KMS-11 (cell line): ENCODE data around the gene PIGQ.

ENCODE experiments used
- H2AFZ ChIP-seq: fragments of 200-600 bp; sonication (generic); 2 replicates; pipeline ENCODE4 v1.6.1; 2016; ENCODE audit warnings: antibody characterized with exemption, mixed run types, low read depth
- H3K27ac ChIP-seq: fragments of 200-600 bp; sonication (generic); 2 replicates; pipeline ENCODE4 v1.6.1; 2016; ENCODE audit warnings: mild to moderate bottlenecking, mixed run types
- H3K27me3 ChIP-seq: fragments of 200-600 bp; sonication (generic); 2 replicates; pipeline ENCODE4 v1.6.1; 2017; ENCODE audit warnings: mild to moderate bottlenecking, low read depth, mixed run types, moderate library complexity; ENCODE audit not compliant: insufficient read depth
- H3K36me3 ChIP-seq: fragments of 200-600 bp; sonication (generic); 2 replicates; pipeline ENCODE4 v1.6.1; 2017; ENCODE audit warnings: mild to moderate bottlenecking, mixed run types; ENCODE audit not compliant: insufficient read depth
- H3K4me1 ChIP-seq: fragments of 200-600 bp; sonication (generic); 2 replicates; pipeline ENCODE4 v1.6.1; 2016; ENCODE audit warnings: mild to moderate bottlenecking, low read depth, mixed run types; ENCODE audit not compliant: poor library complexity, severe bottlenecking
- H3K4me2 ChIP-seq: fragments of 200-600 bp; sonication (generic); 2 replicates; pipeline ENCODE4 v1.7.0; 2016; ENCODE audit warnings: mild to moderate bottlenecking, mixed run types
- H3K4me3 ChIP-seq: fragments of 200-600 bp; sonication (generic); IDR thresholded peaks from 2 replicates; pipeline ENCODE4 v1.6.1; 2017; ENCODE audit warnings: low read depth, low read length, mixed read lengths; ENCODE audit not compliant: insufficient read depth
- H3K79me2 ChIP-seq: fragments of 200-600 bp; sonication (generic); 2 replicates; pipeline ENCODE4 v1.6.1; 2016; ENCODE audit warnings: low read depth, mixed run types; ENCODE audit not compliant: insufficient read depth
- H3K9ac ChIP-seq: fragments of 200-600 bp; sonication (generic); 2 replicates; pipeline ENCODE4 v1.6.1; 2016; ENCODE audit warnings: mild to moderate bottlenecking, mixed run types
- H4K20me1 ChIP-seq: fragments of 200-600 bp; sonication (generic); 2 replicates; pipeline ENCODE4 v1.6.1; 2016; ENCODE audit warnings: mild to moderate bottlenecking, mixed run types; ENCODE audit not compliant: insufficient read depth
- CTCF ChIP-seq: fragments of 200-600 bp; sonication (generic); conservative IDR thresholded peaks from 2 replicates; pipeline ENCODE4 v1.6.1; 2017; ENCODE audit warnings: low read depth, mild to moderate bottlenecking, antibody characterized with exemption, low read length, moderate library complexity, mixed read lengths

PIGQ gene

GRCh38 chr16:557463-558297 is 12.1 kb upstream of the PIGQ start:
- Histone ChIP-seq H3K4me3 (no peak overlapping the region), H4K20me1 (no peaks in the 10 kb centered on the region), H3K9ac (no peak overlapping the region), H3K36me3 (no peaks in the 10 kb centered on the region), H3K27ac (no peak overlapping the region), H2AFZ (no peak overlapping the region), H3K4me2 (no peak overlapping the region), H3K79me2 (no peaks in the 10 kb centered on the region), H3K4me1 (no peaks in the 10 kb centered on the region), H3K27me3 (peaks cover 35% of the 10 kb centered on the region)
- TF ChIP-seq CTCF, result no peak

GRCh38 chr16:558298-559020 is 11.3 kb upstream of the PIGQ start:
- no peak for TF ChIP-seq CTCF
- Histone ChIP-seq H3K79me2 (no peaks in the 10 kb centered on the region), H3K4me3 (no peak overlapping the region), H3K4me2 (no peak overlapping the region), H2AFZ (no peak overlapping the region), H3K27me3 (peaks cover 36% of the 10 kb centered on the region), H3K27ac (no peak overlapping the region), H3K4me1 (no peaks in the 10 kb centered on the region), H4K20me1 (no peaks in the 10 kb centered on the region), H3K36me3 (no peaks in the 10 kb centered on the region), H3K9ac (no peak overlapping the region)

- Histone ChIP-seq H3K9ac (no peak overlapping the region), H3K4me3 (no peak overlapping the region), H4K20me1 (no peaks in the 10 kb centered on the region), H2AFZ (no peak overlapping the region), H3K27me3 (peaks cover 36% of the 10 kb centered on the region), H3K4me2 (no peak overlapping the region), H3K27ac (no peak overlapping the region), H3K4me1 (no peaks in the 10 kb centered on the region), H3K36me3 (no peaks in the 10 kb centered on the region), H3K79me2 (no peaks in the 10 kb centered on the region)
- TF ChIP-seq CTCF, result no peak
These were observed 10.8 kb upstream of the PIGQ start for GRCh38 chr16:559021-559380.

GRCh38 chr16:559411-560203 is 10.2 kb upstream of the PIGQ start:
- Histone ChIP-seq H3K36me3 (no peaks in the 10 kb centered on the region), H4K20me1 (no peaks in the 10 kb centered on the region), H3K4me2 (no peak overlapping the region), H3K79me2 (no peaks in the 10 kb centered on the region), H3K27me3 (peaks cover 36% of the 10 kb centered on the region), H2AFZ (no peak overlapping the region), H3K9ac (no peak overlapping the region), H3K4me3 (no peak overlapping the region), H3K27ac (no peak overlapping the region), H3K4me1 (no peaks in the 10 kb centered on the region)
- no peak for TF ChIP-seq CTCF
